ENCODE data around the gene BOLA1. TPM values are rescaled to one million over a fixed set of nuclear protein-coding genes. Genes with fewer than 3 reads are reported as not detected.

The BOLA1 gene
- total RNA-seq, 2 experiments from 2014 or later: 25.1 to 28.8 TPM

DNA sequence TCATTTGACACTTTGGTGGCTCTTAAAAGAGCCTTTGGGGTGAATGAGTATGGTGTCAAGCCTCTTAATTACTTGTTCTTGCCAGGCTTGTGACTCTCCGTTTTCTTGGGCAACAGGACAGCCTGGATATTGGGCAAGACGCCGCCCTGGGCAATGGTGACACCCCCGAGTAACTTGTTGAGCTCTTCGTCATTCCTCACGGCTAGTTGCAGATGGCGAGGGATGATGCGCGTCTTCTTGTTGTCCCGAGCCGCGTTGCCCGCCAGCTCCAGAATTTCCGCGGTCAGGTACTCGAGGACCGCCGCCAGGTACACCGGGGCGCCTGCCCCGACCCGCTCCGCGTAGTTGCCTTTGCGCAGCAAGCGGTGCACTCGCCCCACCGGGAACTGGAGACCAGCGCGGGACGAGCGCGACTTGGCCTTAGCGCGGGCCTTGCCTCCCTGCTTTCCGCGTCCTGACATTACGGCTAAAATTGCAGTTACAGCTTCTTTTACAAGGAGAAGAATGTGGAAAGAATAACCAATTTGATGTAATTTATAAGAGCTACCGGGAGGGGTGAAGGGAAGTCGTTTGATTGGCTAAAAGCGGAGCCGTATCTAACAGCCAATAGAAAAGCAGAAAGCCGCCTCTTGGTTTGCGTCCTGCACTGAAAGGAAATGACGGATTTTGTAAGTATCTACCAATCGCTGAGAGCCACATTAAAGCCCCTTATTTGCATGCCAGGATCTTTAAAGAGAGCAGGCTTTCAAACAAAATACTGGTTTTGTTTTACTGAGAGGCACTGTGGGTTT is 11.7 kb upstream of the BOLA1 start:
- ATAC-seq (peak; percentile 57), DNase-seq (peak; percentile 87)
- Mint-ChIP-seq H3K27me3 (peaks cover 2% of the 10 kb centered on the region), H3K27ac (no peak overlapping the region), H3K4me3 (no peak overlapping the region), H3K9me3 (no peaks in the 10 kb centered on the region), H3K36me3 (ENCODE audit: low read depth) (no peaks in the 10 kb centered on the region), H3K4me1 (ENCODE audit: low read depth) (peaks cover 7% of the 10 kb centered on the region)
- intact Hi-C loops (cut with micrococcal nuclease): loop anchor here (2.0 kb wide), 1 partner anchor 39 kb away; the partner anchor contains the start of gene SF3B4
- ChIA-PET CTCF (interaction anchor here (0.7 to 2.6 kb wide), 7 partner anchors 19 to 300 kb away, joined by 3 to 13 read pairs (median 4); partner anchors contain the start of gene VPS45), POLR2A (interaction anchor here (0.7 to 6.8 kb wide), 40 partner anchors 8 to 437 kb away, joined by 3 to 325 read pairs (median 6); partner anchors contain the start of genes ANP32E, BOLA1, OTUD7B and PLEKHO1)
- TF ChIP-seq CTCF (IDR thresholded peaks at IDR 0.05): no peak

DNA sequence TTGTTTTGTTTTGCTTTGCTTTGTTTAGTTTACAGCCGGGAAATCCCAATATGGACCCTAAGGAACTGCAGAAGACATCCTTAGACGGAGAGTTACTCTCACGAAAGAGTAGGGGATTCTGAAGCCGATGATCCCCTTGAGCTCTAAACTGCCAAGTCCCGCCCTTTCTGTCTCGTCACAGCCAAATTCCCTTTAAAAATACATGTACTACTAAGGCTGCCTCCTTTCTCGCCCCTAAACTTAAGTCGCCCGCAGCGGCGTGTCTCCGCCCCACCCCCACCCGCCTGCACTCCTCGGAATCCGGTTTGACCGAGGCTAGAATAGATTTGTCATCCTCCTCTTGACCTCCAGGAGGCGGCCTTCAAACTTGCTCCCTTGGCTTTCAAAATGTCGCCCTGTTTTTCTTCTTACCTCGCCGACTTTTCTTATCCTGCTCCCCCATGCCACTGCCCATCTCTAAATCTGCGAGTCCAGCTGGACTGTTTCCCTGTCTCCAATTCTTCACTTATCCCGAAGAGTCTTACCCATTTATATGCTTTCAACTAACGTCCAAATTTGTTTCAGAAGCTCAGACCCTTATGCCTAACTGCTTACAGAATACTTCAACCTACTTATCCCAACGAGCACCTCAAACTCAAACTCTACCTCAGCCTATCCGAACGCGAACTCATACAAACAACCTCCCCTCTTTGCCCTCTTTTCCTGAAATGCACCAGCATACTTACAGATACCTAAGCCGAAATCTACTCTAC is 10.9 kb upstream of the BOLA1 start:
- no peak overlapping the region for H3K27ac Mint-ChIP-seq
- H3K4me3 Mint-ChIP-seq: no peak overlapping the region
- intact Hi-C loops (cut with micrococcal nuclease): loop anchor here (2.0 kb wide), 1 partner anchor 38 kb away; the partner anchor contains the start of gene SF3B4
- TF ChIP-seq CTCF (IDR thresholded peaks at IDR 0.05): peak; percentile 52
- peaks cover 7% of the 10 kb centered on the region for H3K4me1 Mint-ChIP-seq (ENCODE audit: low read depth)
- H3K27me3 Mint-ChIP-seq: peaks cover 2% of the 10 kb centered on the region
- ChIA-PET CTCF (interaction anchor here (0.7 to 2.6 kb wide), 12 partner anchors 18 to 299 kb away, joined by 3 to 13 read pairs (median 3); partner anchors contain the start of gene VPS45), POLR2A (interaction anchor here (0.6 to 6.8 kb wide), 30 partner anchors 8 to 436 kb away, joined by 3 to 325 read pairs (median 8); partner anchors contain the start of genes ANP32E, BOLA1, OTUD7B and PLEKHO1)
- no peaks in the 10 kb centered on the region for H3K36me3 Mint-ChIP-seq (ENCODE audit: low read depth)
- peak; percentile 40 for ATAC-seq
- peak; percentile 91 for DNase-seq
- no peaks in the 10 kb centered on the region for H3K9me3 Mint-ChIP-seq

DNA sequence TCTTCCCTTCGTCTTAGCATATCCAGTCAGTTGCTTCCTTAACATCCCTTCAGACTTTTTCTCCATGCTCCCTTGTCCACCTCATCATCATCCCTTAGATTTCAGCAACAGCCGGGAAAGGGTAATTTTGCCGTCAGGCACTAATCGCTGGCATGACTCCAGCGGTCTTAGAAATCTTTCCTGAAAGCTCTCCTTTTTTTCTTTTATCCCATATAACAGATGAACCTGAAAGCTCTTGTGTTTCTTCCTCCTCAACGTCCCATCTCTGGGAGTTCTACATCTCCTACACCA is 10.4 kb upstream of the BOLA1 start:
- Mint-ChIP-seq H3K4me3 (no peak overlapping the region), H3K36me3 (ENCODE audit: low read depth) (no peaks in the 10 kb centered on the region), H3K27ac (no peak overlapping the region), H3K4me1 (ENCODE audit: low read depth) (peaks cover 7% of the 10 kb centered on the region), H3K9me3 (no peaks in the 10 kb centered on the region), H3K27me3 (peaks cover 2% of the 10 kb centered on the region)
- DNase-seq (no peak), ATAC-seq (no peak)
- no peak for TF ChIP-seq CTCF (IDR thresholded peaks at IDR 0.05)
- intact Hi-C loops (cut with micrococcal nuclease): loop anchor here (2.0 kb wide), 1 partner anchor 38 kb away; the partner anchor contains the start of gene SF3B4
- ChIA-PET POLR2A (interaction anchor here (0.6 to 6.8 kb wide), 13 partner anchors 7 to 271 kb away, joined by 3 to 325 read pairs (median 35); partner anchors contain the start of genes BOLA1, OTUD7B, SF3B4 and VPS45), CTCF (interaction anchor here (0.7 to 2.6 kb wide), 8 partner anchors 25 to 298 kb away, joined by 3 to 13 read pairs (median 3); no protein-coding TSS in a partner anchor)

- H3K36me3 Mint-ChIP-seq (ENCODE audit: low read depth): peaks cover 14% of the 10 kb centered on the region
- intact Hi-C loops (cut with micrococcal nuclease): no loop called here
- peaks cover 20% of the 10 kb centered on the region for H3K4me1 Mint-ChIP-seq (ENCODE audit: low read depth)
- no peak for TF ChIP-seq CTCF (IDR thresholded peaks at IDR 0.05)
- DNase-seq: no peak
- no peak for ATAC-seq
- CTCF ChIA-PET: no interaction called here
- POLR2A ChIA-PET: interaction anchor here (2.5 kb wide), 1 partner anchor 9 kb away, joined by 34 read pairs; a partner anchor contains a TSS
- no peaks in the 10 kb centered on the region for H3K27me3 Mint-ChIP-seq
- no peak overlapping the region for H3K27ac Mint-ChIP-seq
- no peaks in the 10 kb centered on the region for H3K9me3 Mint-ChIP-seq
- no peak overlapping the region for H3K4me3 Mint-ChIP-seq
Measured at GRCh38 chr1:149896575-149896974, 2.8 kb upstream of the BOLA1 start.

Data from activated CD8-positive, alpha-beta T cell treated with anti-CD3 and anti-CD28 coated beads for 36 hours (primary cell).